Left lung (tissue), 10 donors: ENCODE results near the gene PHEX. TPM values are rescaled to one million over a fixed set of nuclear protein-coding genes. Genes with fewer than 3 reads are reported as not detected.

Experiments used
- ATAC-seq: fragments of 200-7000 bp; cut with Tn5 transposase; one replicate; pipeline ENCODE4 v1.9.1; 2020; ENCODE audit warnings: moderate library complexity
- DNase-seq, 4 donors: peaks; one replicate each; pipeline ENCODE4 v3.0.0-alpha.2; 2013 to 2020
- H3K27ac ChIP-seq, 2 donors: fragments of 200-600 bp; sonication (generic) in 1 of 2; one replicate each; pipeline versions ENCODE4 v1.5.0 to v1.8.0; 2020 to 2021
- H3K27me3 ChIP-seq, 2 donors: fragments of 200-600 bp; sonication (generic) in 1 of 2; one replicate each; pipeline versions ENCODE4 v1.5.0 to v1.8.0; 2020 to 2021
- H3K36me3 ChIP-seq, 2 donors: fragments of 200-600 bp; sonication (generic) in 1 of 2; one replicate each; pipeline versions ENCODE4 v1.5.0 to v1.8.0; 2020 to 2021
- H3K4me1 ChIP-seq, 2 donors: fragments of 200-600 bp; one replicate each; pipeline ENCODE4 v1.8.0; 2021
- H3K4me3 ChIP-seq, 2 donors: fragments of 200-600 bp; sonication (generic) in 1 of 2; one replicate each; pipeline versions ENCODE4 v1.5.0 to v1.8.0; 2020 to 2021; ENCODE audit warnings: mild to moderate bottlenecking in 1 of 2
- H3K9me3 ChIP-seq, 2 donors: fragments of 200-600 bp; sonication (generic) in 1 of 2; one replicate each; pipeline versions ENCODE4 v1.5.0 to v1.8.0; 2020 to 2021
- CTCF ChIP-seq, 2 donors: fragments of 200-600 bp; sonication (generic) in 1 of 2; IDR thresholded peaks; one replicate each; pipeline versions ENCODE4 v1.5.0 to v1.8.0; 2021; ENCODE audit warnings: antibody characterized with exemption in 2 of 2
- intact Hi-C, 2 donors: fragments of 100-400 bp; cut with DNase I; formaldehyde crosslinking; loops; one replicate each; pipeline versions ENCODE4 v1.11.2 to v1.14.2; 2022
- polyA plus RNA-seq, 6 donors: library from polyadenylated mRNA; unstranded; fragments of 120-200 nt; gene quantifications; one replicate each; pipeline ENCODE4 v1.2.1, GENCODE V29; 2013; ENCODE audit not compliant: insufficient read length in 6 of 6
- total RNA-seq, 2 donors: library from RNA; stranded (reverse); fragmentation: NEBNext Ultra II Directional; extraction: Animal tissue kit (Norgen Biotek cat#: 25700); gene quantifications; one replicate each; pipeline ENCODE4 v1.2.1, GENCODE V29; 2021
- donor health status: DM: no; HTN: yes; CAD: no.
- donor health status: DM: no; HTN: no; CAD: no.

Gene PHEX
- total and polyA plus RNA-seq, 8 donors, result 4.2 to 21.6 (median 8.5) TPM

- TF ChIP-seq CTCF (IDR thresholded peaks at IDR 0.05), result no peak
- peak overlapping the region in 1 of 2 donors; percentile 23 for H3K27ac ChIP-seq
- DNase-seq, result no peak
- no peak for ATAC-seq
- no peaks in the 10 kb centered on the region for H3K9me3 ChIP-seq
- no peak overlapping the region for H3K4me3 ChIP-seq
- no peaks in the 10 kb centered on the region for H3K4me1 ChIP-seq
- H3K27me3 ChIP-seq, result no peaks in the 10 kb centered on the region
- peaks cover 0 to 4% of the 10 kb centered on the region in 2 donors for H3K36me3 ChIP-seq
- intact Hi-C loops, result no loop called here
These were observed 41.3 kb upstream of the PHEX start for GRCh38 chrX:21990832-21991231.

GRCh38 chrX:21991504-21991903 is 40.6 kb upstream of the PHEX start:
- Histone ChIP-seq H3K4me3 (no peak overlapping the region), H3K9me3 (no peaks in the 10 kb centered on the region), H3K4me1 (no peaks in the 10 kb centered on the region), H3K27me3 (no peaks in the 10 kb centered on the region), H3K27ac (peak overlapping the region in 1 of 2 donors; percentile 23), H3K36me3 (peaks cover 0 to 4% of the 10 kb centered on the region in 2 donors)
- no peak for TF ChIP-seq CTCF (IDR thresholded peaks at IDR 0.05)
- no peak for ATAC-seq
- no peak for DNase-seq
- intact Hi-C loops, result no loop called here

- Histone ChIP-seq H3K27me3 (no peaks in the 10 kb centered on the region), H3K36me3 (peaks cover 0 to 4% of the 10 kb centered on the region in 2 donors), H3K4me3 (no peak overlapping the region), H3K4me1 (no peaks in the 10 kb centered on the region), H3K27ac (peak overlapping the region; percentile 48 to 91), H3K9me3 (no peaks in the 10 kb centered on the region)
- peak; percentile 68 for ATAC-seq
- intact Hi-C loops, result no loop called here
- TF ChIP-seq CTCF (IDR thresholded peaks at IDR 0.05), result no peak
- peak in 2 of 4 donors; percentile 65 to 68 for DNase-seq
These were observed 38.9 kb upstream of the PHEX start for GRCh38 chrX:21993265-21993664.

- H3K9me3 ChIP-seq, result no peaks in the 10 kb centered on the region
- H3K27ac ChIP-seq, result peak overlapping the region; percentile 19 to 77
- ATAC-seq, result peak; percentile 73
These were observed 35.2 kb upstream of the PHEX start for GRCh38 chrX:21996872-21997455.

GRCh38 chrX:21998037-21998436 is 34.1 kb upstream of the PHEX start:
- H3K4me1 ChIP-seq, result no peaks in the 10 kb centered on the region
- H3K27me3 ChIP-seq, result no peaks in the 10 kb centered on the region
- DNase-seq (no peak), ATAC-seq (no peak)
- intact Hi-C loops, result no loop called here
- H3K27ac ChIP-seq, result peak overlapping the region in 1 of 2 donors; percentile 77
- no peak overlapping the region for H3K4me3 ChIP-seq
- H3K9me3 ChIP-seq, result no peaks in the 10 kb centered on the region
- H3K36me3 ChIP-seq, result peaks cover 0 to under 1% of the 10 kb centered on the region in 2 donors
- no peak for TF ChIP-seq CTCF (IDR thresholded peaks at IDR 0.05)

More at GRCh38 chrX:21996872-21997455, 35.2 kb upstream of the PHEX start:
- no peak for TF ChIP-seq CTCF (IDR thresholded peaks at IDR 0.05)
- H3K4me1 ChIP-seq, result no peaks in the 10 kb centered on the region
- DNase-seq, result peak in 1 of 4 donors; percentile 26
- no peak overlapping the region for H3K4me3 ChIP-seq
- H3K27me3 ChIP-seq, result no peaks in the 10 kb centered on the region
- H3K36me3 ChIP-seq, result peaks cover 0 to 4% of the 10 kb centered on the region in 2 donors
- intact Hi-C loops, result no loop called here
